Right atrium auricular region (tissue), 2 donors: ENCODE data around the gene COL4A2. TPM values are rescaled to one million over a fixed set of nuclear protein-coding genes. Genes with fewer than 3 reads are reported as not detected.

Experiments
- DNase-seq: peaks from one replicate; pipeline ENCODE4 v3.0.0-alpha.2; 2019; ENCODE audit warnings: low spot score
- H3K27ac ChIP-seq, 2 donors: fragments of 200-600 bp; sonication (generic); 1 replicate in 1 of 2; 2 replicates in 1 of 2; pipeline ENCODE4 v1.5.1; 2016 to 2019
- H3K27me3 ChIP-seq, 2 donors: fragments of 200-600 bp; sonication (generic); one replicate each; pipeline versions ENCODE4 v1.5.1 to v1.6.0; 2017 to 2019
- H3K36me3 ChIP-seq: fragments of 200-600 bp; sonication (generic); one replicate; pipeline ENCODE4 v1.5.1; 2016
- H3K4me1 ChIP-seq, 2 donors: fragments of 200-600 bp; sonication (generic); one replicate each; pipeline versions ENCODE4 v1.5.1 to v1.6.0; 2017 to 2019
- H3K4me3 ChIP-seq, 2 donors: fragments of 200-600 bp; sonication (generic); 1 replicate in 1 of 2; 2 replicates in 1 of 2; pipeline ENCODE4 v1.5.1; 2017 to 2019; ENCODE audit warnings: mild to moderate bottlenecking in 1 of 2, moderate library complexity in 1 of 2
- H3K9me3 ChIP-seq, 2 donors: fragments of 200-600 bp; sonication (generic); one replicate each; pipeline ENCODE4 v1.5.1; 2019
- CTCF ChIP-seq, 2 donors: fragments of 200-600 bp; sonication (generic); IDR thresholded peaks; one replicate each; pipeline ENCODE4 v1.5.1; 2019; ENCODE audit warnings: antibody characterized with exemption in 2 of 2
- total RNA-seq, 2 donors: library from RNA; depleted of rRNA; stranded (reverse); fragments of >200 nt; gene quantifications; one replicate each; pipeline ENCODE4 v1.1.0, GENCODE V29; 2016

Gene COL4A2
- total RNA-seq, 2 donors from 2014 or later: 141 to 153 TPM

- peaks cover 0 to 95% of the 10 kb centered on the region in 2 donors for H3K4me1 ChIP-seq
- H3K27me3 ChIP-seq: no peaks in the 10 kb centered on the region
- no peak for DNase-seq
- TF ChIP-seq CTCF (IDR thresholded peaks at IDR 0.05): no peak
- peak overlapping the region; percentile 27 to 66 for H3K27ac ChIP-seq
- H3K4me3 ChIP-seq: no peak overlapping the region
- no peaks in the 10 kb centered on the region for H3K36me3 ChIP-seq
- H3K9me3 ChIP-seq: no peaks in the 10 kb centered on the region
Measured at GRCh38 chr13:110374431-110375370, 67.6 kb downstream of the COL4A2 start.

GRCh38 chr13:110376120-110376519, 69.0 kb downstream of the COL4A2 start:
- no peaks in the 10 kb centered on the region for H3K9me3 ChIP-seq
- no peak for DNase-seq
- no peaks in the 10 kb centered on the region for H3K36me3 ChIP-seq
- H3K27me3 ChIP-seq: no peaks in the 10 kb centered on the region
- no peak for TF ChIP-seq CTCF (IDR thresholded peaks at IDR 0.05)
- peak overlapping the region; percentile 66 to 67 for H3K27ac ChIP-seq
- peaks cover 0 to 100% of the 10 kb centered on the region in 2 donors for H3K4me1 ChIP-seq
- H3K4me3 ChIP-seq: no peak overlapping the region

- H3K4me3 ChIP-seq: no peak overlapping the region
- H3K9me3 ChIP-seq: no peaks in the 10 kb centered on the region
- H3K27me3 ChIP-seq: no peaks in the 10 kb centered on the region
- no peak for TF ChIP-seq CTCF (IDR thresholded peaks at IDR 0.05)
- peaks cover 0 to 96% of the 10 kb centered on the region in 2 donors for H3K4me1 ChIP-seq
- H3K27ac ChIP-seq: peak overlapping the region; percentile 47 to 67
- DNase-seq: no peak
- H3K36me3 ChIP-seq: no peaks in the 10 kb centered on the region
Measured at GRCh38 chr13:110377178-110377825, 70.2 kb downstream of the COL4A2 start.

- Histone ChIP-seq H3K4me3 (no peak overlapping the region), H3K4me1 (peaks cover 0 to 91% of the 10 kb centered on the region in 2 donors), H3K27ac (peak overlapping the region; percentile 47 to 67), H3K36me3 (no peaks in the 10 kb centered on the region), H3K27me3 (no peaks in the 10 kb centered on the region), H3K9me3 (no peaks in the 10 kb centered on the region)
- DNase-seq: no peak
- TF ChIP-seq CTCF (IDR thresholded peaks at IDR 0.05): no peak
Measured at GRCh38 chr13:110377826-110378201, 70.7 kb downstream of the COL4A2 start.

GRCh38 chr13:110379358-110379757, 72.3 kb downstream of the COL4A2 start:
- TF ChIP-seq CTCF (IDR thresholded peaks at IDR 0.05): no peak
- H3K27me3 ChIP-seq: no peaks in the 10 kb centered on the region
- DNase-seq: no peak
- H3K4me3 ChIP-seq: no peak overlapping the region
- peak overlapping the region; percentile 22 to 65 for H3K27ac ChIP-seq
- no peaks in the 10 kb centered on the region for H3K9me3 ChIP-seq
- H3K4me1 ChIP-seq: peaks cover 0 to 76% of the 10 kb centered on the region in 2 donors
- H3K36me3 ChIP-seq: no peaks in the 10 kb centered on the region
